HG03025 (cell line): ENCODE results near the gene MS4A6E.
"Not testable (repeated sequence)": the region's sequence is repeated elsewhere in the genome, so short reads cannot be mapped to it uniquely, and the experiment has no call there.

Source experiments
- ATAC-seq: cut with Tn5 transposase; IDR thresholded peaks from one replicate; pipeline ENCODE4 v1.9.1; 2021; ENCODE audit warnings: mild to moderate bottlenecking, moderate library complexity; ENCODE audit not compliant: unreplicated experiment, low FRiP score

MS4A6E gene

GRCh38 chr11:60326955-60327354 is at the start of gene MS4A6E:
MS4A6E (plus strand) TSS chr11:60327255; CDS start chr11:60334896, 7,641 bp downstream.
- ATAC-seq = no peak

DNA sequence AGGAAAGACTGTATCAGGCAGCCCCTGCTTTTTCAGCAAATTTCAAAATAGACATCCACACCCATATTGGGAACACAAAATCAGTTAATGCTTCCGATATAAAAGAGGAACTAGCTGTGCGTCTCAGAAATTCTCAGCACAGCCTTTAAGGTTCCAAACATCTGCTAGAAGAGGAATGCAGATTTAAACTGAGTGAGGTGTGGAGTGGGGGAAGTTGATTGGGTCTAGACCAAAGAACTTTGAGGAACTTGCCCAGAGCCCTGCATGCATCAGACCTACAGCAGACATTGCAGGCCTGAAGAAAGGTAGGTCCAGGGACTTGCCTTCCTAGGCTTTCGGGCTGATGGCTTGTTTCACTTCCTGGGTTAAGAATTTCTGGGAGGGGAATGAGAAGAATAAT is 46.6 kb upstream of the MS4A6E start, which contains the start of gene MS4A4A:
MS4A4A (plus strand) TSS at position 255 of the 400 bp plus-strand sequence; CDS start at position 265, 10 bp downstream.
- no peak for ATAC-seq

GRCh38 chr11:60281485-60281884 is 45.6 kb upstream of the MS4A6E start:
- no peak for ATAC-seq

GRCh38 chr11:60282286-60282685 is 44.8 kb upstream of the MS4A6E start:
- ATAC-seq = no peak

DNA sequence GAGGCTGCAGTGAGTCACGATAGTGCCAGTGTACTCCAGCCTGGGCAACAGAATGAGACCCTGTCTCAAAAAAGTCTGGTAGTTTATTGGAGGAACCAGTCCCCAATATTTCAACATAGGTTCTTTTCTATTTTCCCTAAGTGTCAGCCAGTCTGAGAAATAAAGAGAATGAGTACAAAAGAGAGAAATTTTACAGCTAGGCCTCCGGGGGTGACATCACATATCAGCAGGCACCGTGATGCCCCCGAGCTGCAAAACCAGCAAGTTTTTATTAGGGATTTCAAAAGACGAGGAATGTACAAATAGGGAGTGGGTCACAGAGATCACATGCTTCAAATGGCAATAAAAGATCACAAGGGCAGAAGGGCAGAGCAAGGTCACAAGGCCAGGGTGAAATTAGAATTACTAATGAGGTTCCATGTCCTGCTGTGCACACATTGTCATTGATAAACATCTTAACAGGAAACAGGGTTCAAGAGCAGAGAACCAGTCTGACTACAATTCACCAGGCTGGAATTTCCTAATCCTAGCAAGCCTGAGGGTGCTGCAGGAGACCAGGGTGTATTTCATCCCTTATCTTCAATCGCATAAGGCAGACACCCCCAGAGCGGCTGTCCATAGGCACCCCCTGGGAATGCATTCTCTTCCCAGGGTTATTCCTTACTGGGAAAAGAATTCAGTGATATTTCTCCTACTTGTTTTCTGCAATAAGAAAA is 41.5 kb upstream of the MS4A6E start:
- not testable (repeated sequence) for ATAC-seq

GRCh38 chr11:60288531-60288930 is 38.5 kb upstream of the MS4A6E start:
- ATAC-seq = no peak

GRCh38 chr11:60292145-60292544 is 34.9 kb upstream of the MS4A6E start:
- ATAC-seq = no peak

GRCh38 chr11:60301178-60301577 is 25.9 kb upstream of the MS4A6E start:
- no peak for ATAC-seq

GRCh38 chr11:60301884-60302283 is 25.2 kb upstream of the MS4A6E start:
- ATAC-seq = not testable (repeated sequence)

DNA sequence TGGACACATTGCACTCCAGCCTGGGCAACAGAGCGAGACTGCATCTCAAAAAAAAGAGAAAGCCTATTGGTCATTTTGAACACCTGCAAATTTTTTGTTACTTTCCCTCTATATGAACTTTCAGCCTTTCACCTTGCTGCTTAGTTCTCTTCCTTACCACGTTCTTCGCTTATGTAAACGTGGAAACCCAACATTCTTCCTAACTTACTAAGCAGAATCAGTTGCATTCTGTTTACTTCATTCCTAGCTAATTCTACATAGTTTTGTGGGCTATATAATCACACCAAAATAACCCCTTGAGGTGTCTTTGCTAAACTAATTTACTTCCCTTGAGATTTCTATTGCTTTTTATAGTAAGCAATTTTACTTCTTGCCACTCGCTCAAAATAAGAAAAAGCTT is 23.4 kb upstream of the MS4A6E start:
- ATAC-seq = no peak

GRCh38 chr11:60305906-60306619 is 21.0 kb upstream of the MS4A6E start:
- no peak for ATAC-seq

- ATAC-seq = no peak
Measured at GRCh38 chr11:60307507-60308195, 19.4 kb upstream of the MS4A6E start.

- ATAC-seq = no peak
Measured at GRCh38 chr11:60310407-60310998, 16.6 kb upstream of the MS4A6E start.

DNA sequence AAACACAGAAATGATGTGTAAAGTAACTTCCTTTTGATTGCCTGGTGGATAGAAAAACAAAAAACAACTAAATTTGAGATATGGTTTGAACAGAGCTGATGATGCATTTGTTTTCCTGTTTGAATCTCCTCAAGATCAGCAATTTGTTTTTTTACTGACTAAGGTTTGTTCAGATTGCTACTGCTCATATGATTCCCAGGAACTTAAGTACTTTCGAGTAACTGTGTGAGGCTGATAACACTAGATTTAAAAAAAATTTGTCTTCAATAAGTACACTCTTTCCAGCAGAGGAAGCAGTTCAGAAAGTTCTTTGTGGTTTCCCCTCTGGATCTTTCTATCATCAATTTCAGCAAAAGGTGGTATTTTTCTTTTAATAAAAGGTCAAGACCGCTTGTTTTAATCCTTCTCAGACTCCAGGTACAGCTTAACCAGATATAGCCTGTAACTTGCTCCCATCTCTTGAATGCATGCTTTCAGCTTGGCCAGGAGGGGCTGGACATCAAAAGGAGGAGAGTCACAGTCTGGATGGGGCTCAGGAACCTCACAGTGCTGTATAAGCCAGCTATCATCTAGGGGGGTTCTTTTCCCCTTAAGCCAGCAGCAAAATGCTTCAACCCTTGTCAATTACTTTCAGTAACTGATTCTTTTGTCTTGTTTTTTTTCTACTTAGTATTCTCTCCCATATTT is 12.3 kb upstream of the MS4A6E start:
- ATAC-seq = no peak

DNA sequence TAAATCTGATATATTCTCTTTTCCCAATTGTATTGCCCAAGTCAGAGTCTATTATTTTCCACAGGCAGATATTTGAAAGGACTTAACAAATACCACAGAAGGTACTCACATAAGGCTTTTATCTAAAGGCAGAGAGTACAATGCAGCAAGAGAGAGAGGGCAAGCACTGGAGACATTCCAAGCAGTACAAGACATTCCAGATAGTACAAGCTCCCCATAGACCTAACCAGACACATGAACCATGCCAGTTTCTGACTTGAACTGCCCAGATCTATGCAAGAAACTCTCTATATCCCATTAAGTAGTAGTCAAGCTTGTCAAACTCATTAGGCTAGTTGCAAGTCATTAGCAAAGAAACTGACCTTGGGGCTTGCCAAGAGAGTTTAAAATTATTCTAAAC is 11.2 kb upstream of the MS4A6E start:
- ATAC-seq = no peak

DNA sequence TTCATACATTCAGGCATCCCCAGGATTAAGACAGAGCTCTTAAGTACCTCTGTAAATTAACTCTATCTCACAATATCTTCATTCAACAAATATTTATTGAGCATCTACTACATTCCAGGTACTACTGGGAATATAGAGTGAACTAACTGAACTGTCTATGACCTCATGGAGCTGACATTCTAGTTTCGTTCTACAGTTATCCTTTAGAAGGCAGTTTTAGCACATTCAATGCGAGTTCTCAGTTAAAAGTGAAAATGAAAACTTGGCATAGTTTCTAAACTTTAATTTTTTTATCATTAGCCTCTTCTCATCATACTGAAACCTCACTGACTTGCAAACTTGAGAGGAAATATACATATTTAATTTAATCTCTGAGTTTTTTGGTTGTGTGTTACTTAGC is 10.7 kb upstream of the MS4A6E start:
- ATAC-seq = no peak

DNA sequence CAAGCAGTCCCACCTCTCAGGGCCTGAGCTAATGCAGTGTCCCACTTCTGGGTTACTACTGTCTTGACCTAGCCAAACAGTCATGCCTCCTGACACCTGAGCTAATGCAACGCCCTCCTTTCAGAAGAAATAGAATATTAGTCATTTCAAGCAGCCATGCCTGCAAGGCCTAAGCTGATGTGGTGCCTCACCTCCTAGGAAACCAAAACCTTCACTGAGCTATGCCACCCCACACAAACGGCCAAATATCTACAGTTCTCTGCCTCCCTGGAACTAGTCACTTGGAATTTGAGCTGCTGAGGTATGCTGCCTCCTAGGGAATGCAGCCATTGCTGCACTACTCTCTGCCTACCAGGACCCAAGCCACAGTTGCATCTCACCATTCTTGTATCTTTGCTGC is 8.3 kb upstream of the MS4A6E start:
- ATAC-seq = no peak

- no peak for ATAC-seq
Measured at GRCh38 chr11:60321051-60321450, 6.0 kb upstream of the MS4A6E start.

DNA sequence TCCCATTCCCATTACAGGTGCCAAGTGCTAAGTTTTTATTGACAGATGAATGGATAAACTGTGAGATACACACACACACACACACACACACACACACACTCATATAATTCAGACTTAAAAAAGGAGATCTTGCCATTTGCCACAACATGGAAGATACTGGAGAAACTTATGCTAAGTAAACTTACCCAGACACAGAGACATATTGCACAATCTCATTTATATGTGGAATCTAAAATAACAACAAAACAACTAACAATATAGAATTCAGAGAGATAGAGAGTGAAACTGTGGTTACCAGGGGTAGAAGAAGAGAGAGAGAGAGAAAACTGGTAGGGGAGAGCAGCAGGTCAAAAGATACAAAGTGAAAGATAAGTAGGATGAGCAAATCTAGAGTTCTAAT is 1.4 kb downstream of the MS4A6E start:
- ATAC-seq = no peak

DNA sequence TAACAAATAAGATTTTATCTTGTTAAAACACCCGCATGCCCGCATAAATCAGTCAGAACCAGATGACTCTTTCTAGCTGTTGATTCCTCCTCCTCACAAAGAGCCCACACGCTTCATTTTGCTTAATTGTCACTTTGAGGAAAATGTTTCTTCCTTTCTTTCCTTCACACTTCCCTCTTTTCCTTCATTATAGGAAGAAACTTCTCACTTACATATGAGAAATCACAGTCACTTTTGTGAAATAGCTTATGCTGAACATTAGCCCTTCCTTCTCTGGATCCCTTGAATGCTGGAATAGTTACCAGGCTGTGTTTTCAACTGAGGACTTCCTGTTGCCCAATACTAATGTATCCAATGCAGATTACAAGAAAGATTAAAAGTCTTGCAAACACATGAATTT is 5.8 kb downstream of the MS4A6E start:
- no peak for ATAC-seq
